WTC11 (cell line): ENCODE results near the gene ZCCHC24.

Experiments used
- CTCF ChIP-seq: fragments of 200-600 bp; IDR thresholded peaks from 2 replicates; pipeline ENCODE4 v1.8.0; 2022; ENCODE audit warnings: antibody characterized with exemption
- JUN ChIP-seq: sonication (generic); formaldehyde crosslinking; IDR thresholded peaks from 2 replicates; pipeline ENCODE4 v1.8.0; 2023; ENCODE audit warnings: mild to moderate bottlenecking, missing genetic modification reagents
- PREB ChIP-seq: sonication (generic); formaldehyde crosslinking; IDR thresholded peaks from 2 replicates; pipeline ENCODE4 v1.8.1; 2022; ENCODE audit warnings: mild to moderate bottlenecking, missing genetic modification reagents, moderate library complexity, borderline replicate concordance
- SP1 ChIP-seq: sonication (generic); formaldehyde crosslinking; conservative IDR thresholded peaks from 2 replicates; pipeline ENCODE4 v1.8.1; 2022; ENCODE audit warnings: missing genetic modification reagents
- TEAD4 ChIP-seq: sonication (generic); formaldehyde crosslinking; IDR thresholded peaks from 2 replicates; pipeline ENCODE4 v1.8.0; 2022; ENCODE audit warnings: mild to moderate bottlenecking, missing genetic modification reagents
- ZNF121 ChIP-seq: sonication (generic); formaldehyde crosslinking; IDR thresholded peaks from 2 replicates; pipeline ENCODE4 v1.8.0; 2023; ENCODE audit warnings: missing genetic modification reagents

GRCh38 chr10:79354615-79355014 lies 90.8 kb downstream of the ZCCHC24 start:
- TF ChIP-seq SP1 (CRISPR knock-in tag) (no peak), ZNF121 (CRISPR knock-in tag) (no peak), CTCF (no peak), JUN (CRISPR knock-in tag) (no peak), PREB (CRISPR knock-in tag) (no peak), TEAD4 (CRISPR knock-in tag) (no peak)
